ENCODE data around the gene ARMH1.

ARMH1 gene

DNA sequence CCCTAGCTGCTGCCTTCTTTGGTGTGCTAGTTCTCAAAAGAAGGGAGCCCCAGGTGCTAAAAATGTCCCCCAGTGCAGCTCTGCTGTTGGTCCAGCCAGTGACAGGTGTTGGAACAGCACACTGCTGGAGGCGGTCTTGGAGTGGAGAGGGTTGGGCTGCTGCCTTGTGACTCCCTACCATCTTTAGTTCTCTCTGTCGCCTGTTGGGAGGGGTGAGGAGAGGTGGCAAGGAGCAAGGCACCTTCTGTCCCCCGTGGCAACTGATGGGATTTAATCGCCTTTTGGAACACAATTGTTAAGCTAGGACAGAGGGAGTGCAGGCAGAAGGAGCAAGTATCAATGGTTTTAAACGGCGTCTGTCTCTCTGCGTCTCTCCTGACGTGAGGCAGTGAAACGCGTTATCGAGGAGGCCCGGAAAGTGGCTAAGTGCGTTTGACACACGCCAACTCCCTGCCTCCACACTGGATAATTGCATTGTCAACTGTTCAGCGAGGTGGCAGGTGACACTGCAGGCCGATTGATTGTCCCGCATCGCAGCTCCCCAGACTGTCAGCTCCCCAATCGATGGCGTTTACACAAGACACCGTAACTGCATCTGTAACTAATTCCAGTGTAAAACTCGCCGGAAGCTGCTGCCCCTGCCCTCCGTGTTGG lies 34.2 kb upstream of the ARMH1 start:
- no peak for FAIRE-seq
- DNase-seq (ENCODE audit: insufficient read length, low spot score): no peak
- TF ChIP-seq, protein P1, sequence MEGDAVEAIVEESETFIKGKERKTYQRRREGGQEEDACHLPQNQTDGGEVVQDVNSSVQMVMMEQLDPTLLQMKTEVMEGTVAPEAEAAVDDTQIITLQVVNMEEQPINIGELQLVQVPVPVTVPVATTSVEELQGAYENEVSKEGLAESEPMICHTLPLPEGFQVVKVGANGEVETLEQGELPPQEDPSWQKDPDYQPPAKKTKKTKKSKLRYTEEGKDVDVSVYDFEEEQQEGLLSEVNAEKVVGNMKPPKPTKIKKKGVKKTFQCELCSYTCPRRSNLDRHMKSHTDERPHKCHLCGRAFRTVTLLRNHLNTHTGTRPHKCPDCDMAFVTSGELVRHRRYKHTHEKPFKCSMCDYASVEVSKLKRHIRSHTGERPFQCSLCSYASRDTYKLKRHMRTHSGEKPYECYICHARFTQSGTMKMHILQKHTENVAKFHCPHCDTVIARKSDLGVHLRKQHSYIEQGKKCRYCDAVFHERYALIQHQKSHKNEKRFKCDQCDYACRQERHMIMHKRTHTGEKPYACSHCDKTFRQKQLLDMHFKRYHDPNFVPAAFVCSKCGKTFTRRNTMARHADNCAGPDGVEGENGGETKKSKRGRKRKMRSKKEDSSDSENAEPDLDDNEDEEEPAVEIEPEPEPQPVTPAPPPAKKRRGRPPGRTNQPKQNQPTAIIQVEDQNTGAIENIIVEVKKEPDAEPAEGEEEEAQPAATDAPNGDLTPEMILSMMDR (IDR thresholded peaks at IDR 0.05; ENCODE audit: insufficient read depth, missing control alignments): no peak

DNA sequence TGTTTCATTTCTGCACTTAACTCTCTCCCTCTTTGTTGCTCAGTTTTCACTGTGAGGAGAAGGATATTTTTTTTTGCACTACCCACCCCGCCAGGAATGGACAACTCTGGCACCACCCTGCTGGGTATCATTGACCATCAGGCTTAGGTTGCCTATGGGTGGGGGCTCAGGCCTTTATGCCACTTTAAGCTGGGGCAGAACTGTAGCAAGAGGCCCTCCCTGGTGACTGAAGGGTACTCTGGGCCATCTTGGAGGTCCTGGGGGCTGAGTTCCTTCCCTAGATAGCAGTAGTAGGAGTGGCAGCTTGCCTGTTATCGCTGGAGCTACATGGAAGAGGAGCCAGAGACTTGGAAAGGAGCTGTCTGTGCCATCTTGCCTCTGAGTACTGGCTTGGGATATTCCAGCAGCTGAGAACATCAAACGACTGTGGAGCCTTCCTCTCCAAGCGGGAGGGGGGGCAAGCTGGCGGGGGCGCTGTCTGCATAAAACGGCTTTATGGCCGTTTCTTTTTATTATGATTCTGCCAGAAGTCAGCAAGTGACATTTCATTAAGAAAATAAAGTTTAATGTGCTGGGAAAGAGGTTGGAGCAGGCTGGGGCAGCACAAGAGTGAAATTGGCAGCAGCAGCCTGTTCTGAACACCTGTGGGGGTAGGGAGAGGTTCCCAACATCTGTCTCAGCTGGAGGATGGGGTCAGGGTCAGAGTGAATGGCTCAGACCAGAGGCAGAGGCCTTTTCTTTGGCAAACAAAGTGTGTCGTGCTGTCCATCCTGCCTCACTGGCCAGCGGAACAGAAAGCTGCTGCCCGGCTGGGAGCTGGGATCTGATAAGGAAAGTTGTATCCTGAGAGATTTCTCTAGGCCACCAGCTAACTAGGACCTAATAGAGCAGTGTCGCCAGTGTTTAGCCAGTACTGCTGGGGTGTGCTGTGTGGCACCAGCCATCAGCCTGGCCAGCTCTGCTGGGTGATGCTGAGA lies 33.1 kb upstream of the ARMH1 start:
- TF ChIP-seq, protein P1 (IDR thresholded peaks at IDR 0.05; ENCODE audit: insufficient read depth, missing control alignments): no peak
- DNase-seq (ENCODE audit: insufficient read length, low spot score) (no peak), FAIRE-seq (no peak)

DNA sequence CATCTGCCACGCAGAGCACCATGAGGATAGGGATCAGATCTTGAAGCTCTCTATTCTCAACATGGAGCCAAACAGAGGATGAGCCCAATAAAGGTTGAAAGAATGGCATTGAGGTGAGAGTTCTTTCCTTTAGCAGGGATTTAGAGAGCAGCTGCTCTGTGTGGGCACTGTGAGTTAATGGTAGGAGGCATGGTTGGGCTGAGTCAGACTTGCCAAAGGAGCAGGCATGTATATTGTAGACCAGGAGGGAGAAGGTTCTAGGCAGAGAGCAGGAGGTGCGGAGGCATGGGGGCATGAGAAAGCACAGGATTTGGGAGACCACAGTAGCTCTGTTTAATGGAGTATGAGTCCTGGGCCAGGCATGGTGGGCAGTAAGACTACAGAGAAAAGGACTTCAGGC lies 32.3 kb upstream of the ARMH1 start:
- DNase-seq (ENCODE audit: insufficient read length, low spot score) (no peak), FAIRE-seq (no peak)
- TF ChIP-seq, protein P1 (IDR thresholded peaks at IDR 0.05; ENCODE audit: insufficient read depth, missing control alignments): no peak

DNA sequence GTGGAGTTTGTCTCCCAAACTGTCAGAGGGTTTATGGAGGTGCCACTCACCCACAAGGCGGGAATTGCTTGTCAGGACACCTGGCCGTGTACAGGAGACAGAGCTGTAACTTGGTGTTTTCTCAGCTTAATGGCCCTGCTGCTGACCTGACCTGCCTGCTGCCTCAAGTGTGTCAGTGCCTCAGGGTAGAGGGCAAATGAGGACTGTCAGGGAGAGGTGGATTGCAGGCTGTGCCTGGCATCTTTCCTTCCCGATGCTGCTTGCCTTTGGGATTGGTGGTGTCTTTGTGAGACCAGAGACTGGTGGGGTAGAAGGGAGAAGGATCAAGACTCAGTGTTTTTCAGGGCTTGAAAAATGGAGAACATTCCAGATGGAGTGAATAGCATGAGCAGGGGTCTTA lies 31.6 kb upstream of the ARMH1 start:
- TF ChIP-seq, protein P1 (IDR thresholded peaks at IDR 0.05; ENCODE audit: insufficient read depth, missing control alignments): no peak
- DNase-seq (ENCODE audit: insufficient read length, low spot score): no peak
- no peak for FAIRE-seq

DNA sequence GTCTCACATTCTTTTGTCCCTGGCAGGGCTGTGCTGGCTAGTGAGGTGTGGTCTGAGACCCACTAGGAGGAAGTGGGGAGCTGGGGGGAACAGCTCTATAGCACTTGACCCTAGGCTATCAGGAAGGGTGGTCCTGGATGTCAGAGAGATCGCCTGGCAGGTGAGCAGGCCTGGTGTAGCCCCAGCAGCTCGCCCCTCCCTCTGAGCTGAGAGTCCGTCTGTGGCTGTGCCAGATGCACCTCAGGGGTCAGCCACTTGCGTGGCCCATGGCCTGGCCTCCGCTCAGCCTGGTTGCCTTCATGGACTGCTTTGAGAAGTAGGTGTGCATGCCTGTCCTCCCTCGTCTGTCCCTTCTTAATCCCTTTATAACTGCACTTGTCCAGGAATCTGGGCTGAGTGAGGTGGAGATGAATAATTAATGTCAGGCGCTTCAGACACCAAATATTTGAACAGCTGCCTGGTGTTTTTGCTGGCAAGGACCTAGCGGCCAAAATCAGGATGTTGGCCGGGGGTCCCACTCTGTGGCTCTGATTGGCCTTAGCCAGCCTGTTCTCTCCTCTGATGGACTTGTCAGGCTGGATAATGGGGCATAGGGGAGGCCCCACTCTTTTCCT lies 30.7 kb upstream of the ARMH1 start:
- TF ChIP-seq, protein P1 (IDR thresholded peaks at IDR 0.05; ENCODE audit: insufficient read depth, missing control alignments): no peak
- DNase-seq (ENCODE audit: insufficient read length, low spot score) (no peak), FAIRE-seq (no peak)

DNA sequence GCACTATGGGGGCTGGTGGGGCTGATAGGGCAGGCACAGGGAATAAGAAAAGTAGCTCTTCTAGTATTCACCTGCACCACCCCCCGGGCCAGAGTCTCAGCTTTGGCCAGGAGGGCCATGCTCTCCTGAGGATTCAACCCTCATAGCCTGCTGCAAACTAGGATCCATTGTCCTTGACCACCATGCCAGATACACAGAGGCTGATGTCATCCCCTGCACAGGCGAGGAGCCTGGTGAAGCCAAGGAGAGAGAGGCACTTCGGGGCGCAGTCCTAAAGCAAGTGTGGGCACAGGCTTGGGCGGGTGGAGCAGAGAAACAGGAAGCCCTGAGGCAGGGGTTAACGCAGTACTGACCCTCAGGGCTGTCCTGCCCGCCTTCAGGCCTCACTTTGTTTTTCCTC lies 29.7 kb upstream of the ARMH1 start:
- TF ChIP-seq, protein P1 (IDR thresholded peaks at IDR 0.05; ENCODE audit: insufficient read depth, missing control alignments): no peak
- FAIRE-seq (no peak), DNase-seq (ENCODE audit: insufficient read length, low spot score) (no peak)
